Activated CD8-positive, alpha-beta T cell treated with anti-CD3 and anti-CD28 coated beads for 36 hours (primary cell): ENCODE data around the gene TMSB10. TPM values are rescaled to one million over a fixed set of nuclear protein-coding genes. Genes with fewer than 3 reads are reported as not detected.

Experiments used
- ATAC-seq: fragments of 200-7000 bp; cut with Tn5 transposase; one replicate; pipeline ENCODE4 v1.10.0; 2021; ENCODE audit warnings: mild to moderate bottlenecking, moderate library complexity
- CTCF ChIA-PET: fragments of 350-600 bp; sonication (Branson Sonifier 250); formaldehyde crosslinking; loops from one replicate; lab custom pipeline; 2021; ENCODE audit warnings: antibody characterized with exemption; lab: Charles Lee
- POLR2A ChIA-PET: fragments of 350-600 bp; sonication (Branson Sonifier 250); formaldehyde crosslinking; loops from one replicate; lab custom pipeline; 2021; ENCODE audit warnings: antibody characterized with exemption; lab: Charles Lee
- DNase-seq: peaks from one replicate; pipeline ENCODE4 v3.0.0-alpha.2; 2020
- H3K27ac Mint-ChIP-seq: one replicate; pipeline ENCODE4 v1.8.0; 2021; ENCODE audit warnings: mild to moderate bottlenecking, mixed read lengths
- H3K27me3 Mint-ChIP-seq: one replicate; pipeline ENCODE4 v1.8.0; 2021; ENCODE audit warnings: mixed read lengths
- H3K36me3 Mint-ChIP-seq: one replicate; pipeline ENCODE4 v1.8.0; 2021; ENCODE audit warnings: low read depth, mixed read lengths
- H3K4me1 Mint-ChIP-seq: one replicate; pipeline ENCODE4 v1.8.0; 2021; ENCODE audit warnings: low read depth, mixed read lengths
- H3K4me3 Mint-ChIP-seq: one replicate; pipeline ENCODE4 v1.8.0; 2021; ENCODE audit warnings: mild to moderate bottlenecking, moderate library complexity, mixed read lengths
- H3K9me3 Mint-ChIP-seq: one replicate; pipeline ENCODE4 v1.8.0; 2021; ENCODE audit warnings: mixed read lengths
- CTCF ChIP-seq: fragments of 200-600 bp; IDR thresholded peaks from one replicate; pipeline ENCODE4 v1.8.0; 2022; ENCODE audit warnings: antibody characterized with exemption, mild to moderate bottlenecking
- intact Hi-C: fragments of 100-400 bp; cut with micrococcal nuclease; formaldehyde crosslinking; loops from one replicate; pipeline ENCODE4 v1.10.0; 2022
- total RNA-seq, 2 experiments: library from RNA; stranded (reverse); gene quantifications; one replicate each; pipeline ENCODE4 v1.2.3, GENCODE V29; 2021

TMSB10 gene
- total RNA-seq, 2 experiments from 2014 or later: 2,035 to 2,060 TPM

DNA sequence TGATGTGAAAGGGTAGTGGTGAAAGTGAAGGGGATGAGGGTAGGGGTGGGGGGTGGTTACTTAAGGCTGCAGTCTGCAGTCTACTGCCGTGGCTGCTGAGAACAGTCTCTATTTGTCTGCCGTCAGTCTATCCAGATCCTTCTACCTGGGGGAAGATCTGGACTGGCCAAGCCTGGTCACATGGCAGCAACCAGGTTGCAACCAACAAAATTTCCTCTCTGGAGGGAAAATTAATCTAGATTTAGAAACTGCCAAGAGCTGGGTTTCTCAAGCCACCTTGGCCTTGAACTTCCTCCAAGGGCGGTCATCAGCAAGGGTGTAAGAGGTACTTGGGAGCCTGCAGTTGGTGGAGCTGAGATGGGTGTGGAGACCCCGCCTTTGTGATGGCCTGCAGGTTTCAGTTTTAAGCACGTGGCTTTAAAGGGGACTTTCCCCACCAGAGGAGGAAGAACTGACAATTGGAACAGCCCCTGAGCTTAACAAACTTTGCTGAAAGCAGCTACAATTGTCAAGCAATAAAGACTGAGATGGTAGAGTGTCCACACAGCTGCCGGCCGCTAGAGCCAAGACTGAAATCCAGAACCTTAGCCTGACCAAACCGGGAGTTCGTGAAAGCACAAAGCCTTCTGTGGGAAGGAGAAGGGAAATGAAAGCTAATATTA is 34.1 kb downstream of the TMSB10 start:
- peaks cover 67% of the 10 kb centered on the region for H3K4me1 Mint-ChIP-seq

GRCh38 chr2:84940088-84940470 is 34.6 kb downstream of the TMSB10 start:
- H3K4me1 Mint-ChIP-seq: peaks cover 72% of the 10 kb centered on the region
- ATAC-seq: peak; percentile 1
- POLR2A ChIA-PET: interaction anchor here (0.6 to 6.1 kb wide), 15 partner anchors 10 to 91 kb away, joined by 3 to 45 read pairs (median 4); partner anchors contain the start of genes KCMF1, TMSB10 and TRABD2A

More for the DNA sequence above, 34.1 kb downstream of the TMSB10 start:
- TF ChIP-seq CTCF: no peak
- Mint-ChIP-seq H3K4me3 (peak overlapping the region; percentile 63), H3K9me3 (peaks cover 7% of the 10 kb centered on the region), H3K36me3 (peaks cover 31% of the 10 kb centered on the region), H3K27ac (peak overlapping the region; percentile 94), H3K27me3 (no peaks in the 10 kb centered on the region)
- POLR2A ChIA-PET: interaction anchor here (0.6 to 6.1 kb wide), 18 partner anchors 10 to 507 kb away, joined by 3 to 45 read pairs (median 4); partner anchors contain the start of genes KCMF1, TMSB10 and TRABD2A
- CTCF ChIA-PET: interaction anchor here (0.8 to 8.5 kb wide), 11 partner anchors 11 to 80 kb away, joined by 3 to 88 read pairs (median 5); no protein-coding TSS in a partner anchor
- ATAC-seq: peak; percentile 84
- DNase-seq: peak; percentile 92
- intact Hi-C loops: loop anchor here (2.0 to 5.0 kb wide), 3 partner anchors 33 to 71 kb away; partner anchors contain the start of gene KCMF1

DNA sequence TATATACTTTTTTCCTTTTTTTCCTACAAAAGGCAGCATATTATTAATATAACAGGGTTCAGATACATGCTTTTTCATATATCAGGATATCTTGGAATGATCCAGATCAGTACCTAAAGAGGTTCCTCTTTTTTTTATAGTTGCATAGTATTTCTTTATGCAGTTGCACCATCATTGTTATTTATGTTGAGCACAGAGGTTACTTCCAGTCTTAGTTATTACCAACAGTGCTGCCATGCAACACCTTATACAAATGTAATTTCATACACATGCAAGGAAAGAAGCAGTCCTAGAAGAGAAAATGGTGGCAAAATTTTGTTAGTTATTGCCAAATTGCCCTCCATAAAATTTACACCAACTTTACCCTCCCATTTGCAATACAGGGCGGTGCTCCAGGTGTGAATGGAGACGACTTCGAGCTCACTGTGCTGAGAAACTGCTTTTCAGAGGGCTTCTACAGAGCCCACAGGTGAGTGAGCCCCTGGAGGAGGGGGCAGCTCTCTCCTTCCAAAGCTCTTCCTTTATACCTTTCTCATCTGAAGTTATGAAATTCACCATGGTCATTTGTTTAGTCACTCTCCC is 35.5 kb downstream of the TMSB10 start:
- intact Hi-C loops: no loop called here
- Mint-ChIP-seq H3K4me1 (peaks cover 78% of the 10 kb centered on the region), H3K4me3 (no peak overlapping the region), H3K27ac (no peak overlapping the region), H3K9me3 (peaks cover 7% of the 10 kb centered on the region), H3K36me3 (peaks cover 35% of the 10 kb centered on the region), H3K27me3 (no peaks in the 10 kb centered on the region)
- no peak for TF ChIP-seq CTCF
- ATAC-seq (no peak), DNase-seq (no peak)
- ChIA-PET POLR2A (interaction anchor here (0.6 to 6.1 kb wide), 4 partner anchors 12 to 66 kb away, joined by 3 to 45 read pairs (median 4); partner anchors contain the start of gene KCMF1), CTCF (interaction anchor here (1.7 to 8.5 kb wide), 3 partner anchors 15 to 59 kb away, joined by 5 to 88 read pairs (median 6); no protein-coding TSS in a partner anchor)

More at GRCh38 chr2:84940088-84940470, 34.6 kb downstream of the TMSB10 start:
- intact Hi-C loops: no loop called here
- H3K27me3 Mint-ChIP-seq: no peaks in the 10 kb centered on the region
- H3K9me3 Mint-ChIP-seq: peaks cover 7% of the 10 kb centered on the region
- peak overlapping the region; percentile 94 for H3K27ac Mint-ChIP-seq
- peak overlapping the region; percentile 63 for H3K4me3 Mint-ChIP-seq
- DNase-seq: peak; percentile 37
- CTCF ChIA-PET: interaction anchor here (0.8 to 8.5 kb wide), 9 partner anchors 12 to 80 kb away, joined by 3 to 88 read pairs (median 5); no protein-coding TSS in a partner anchor
- no peak for TF ChIP-seq CTCF
- peaks cover 36% of the 10 kb centered on the region for H3K36me3 Mint-ChIP-seq

DNA sequence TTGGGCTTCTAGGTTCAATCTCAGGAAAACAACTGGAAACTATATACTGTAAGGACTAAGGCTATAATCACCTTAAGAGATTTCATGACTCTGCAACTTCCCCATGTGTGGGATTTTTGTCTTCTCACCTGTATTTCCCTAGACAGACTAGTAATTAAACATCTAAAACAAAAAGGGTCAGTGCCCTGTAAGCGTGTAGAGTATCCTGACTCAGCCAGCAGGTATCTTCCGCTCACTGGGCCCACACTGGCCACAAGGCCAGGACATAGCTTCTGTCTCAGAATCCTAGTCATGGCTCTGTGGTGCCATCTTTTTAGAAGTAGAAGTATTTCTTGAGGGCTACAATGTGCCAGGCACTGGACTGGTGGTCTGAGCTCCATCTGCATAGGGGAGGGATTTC is 36.7 kb downstream of the TMSB10 start:
- ATAC-seq: no peak
- POLR2A ChIA-PET: interaction anchor here (0.9 to 6.1 kb wide), 2 partner anchors 28 to 36 kb away, joined by 3 to 45 read pairs; partner anchors contain the start of gene KCMF1
- H3K4me3 Mint-ChIP-seq: no peak overlapping the region

More for the DNA sequence above, 36.7 kb downstream of the TMSB10 start:
- CTCF ChIA-PET: interaction anchor here (2.5 to 6.0 kb wide), 2 partner anchors 16 to 76 kb away, joined by 9 to 59 read pairs; no protein-coding TSS in a partner anchor
- DNase-seq: no peak
- Mint-ChIP-seq H3K27ac (peak overlapping the region; percentile 79), H3K27me3 (no peaks in the 10 kb centered on the region), H3K9me3 (peaks cover 6% of the 10 kb centered on the region), H3K36me3 (peaks cover 32% of the 10 kb centered on the region), H3K4me1 (peaks cover 76% of the 10 kb centered on the region)
- intact Hi-C loops: no loop called here
- TF ChIP-seq CTCF: no peak
